ENCODE measurements around the gene TIMM13.

The TIMM13 gene

GRCh38 chr19:2391118-2391725, 36.2 kb downstream of the TIMM13 start:
- Histone ChIP-seq H3K4me3 (ENCODE audit: low read length) (peak overlapping the region; percentile 39), H3F3A (ENCODE audit: control insufficient read depth, insufficient read depth) (peaks cover 7% of the 10 kb centered on the region; the same call in 1 of the 2 replicates), H3K27ac (ENCODE audit: low read depth, low read length) (no peak overlapping the region), H3K9me2 (replicated peaks; ENCODE audit: control insufficient read depth, low read length) (no peaks in the 10 kb centered on the region), H3K27me3 (ENCODE audit: control insufficient read depth, low read length) (peaks cover 12% of the 10 kb centered on the region), H4K20me1 (ENCODE audit: control insufficient read depth, insufficient read depth, low read depth, low read length) (no peaks in the 10 kb centered on the region), H3K79me2 (ENCODE audit: control insufficient read depth, low read length) (no peaks in the 10 kb centered on the region), H3K4me1 (ENCODE audit: control insufficient read depth, low read length) (peaks cover 31% of the 10 kb centered on the region), H3K4me2 (ENCODE audit: low read length) (peak overlapping the region; percentile 61), H3K36me3 (ENCODE audit: control insufficient read depth, low read length) (no peaks in the 10 kb centered on the region), H3K9me3 (ENCODE audit: control insufficient read depth, insufficient read depth, low read length) (peaks cover 7% of the 10 kb centered on the region; the same call in 1 of the 2 replicates)
- TF ChIP-seq EZH2phosphoT487 (IDR thresholded peaks at IDR 0.05; ENCODE audit: borderline replicate concordance, low read length): no peak
- peak; percentile 77 for TF ChIP-seq CTCF (IDR thresholded peaks at IDR 0.05; ENCODE audit: low read depth, low read length, poor library complexity, severe bottlenecking)

GRCh38 chr19:2389594-2389993, 37.8 kb downstream of the TIMM13 start:
- TF ChIP-seq CTCF (IDR thresholded peaks at IDR 0.05; ENCODE audit: low read depth, low read length, poor library complexity, severe bottlenecking) (no peak), EZH2phosphoT487 (IDR thresholded peaks at IDR 0.05; ENCODE audit: borderline replicate concordance, low read length) (no peak)
- Histone ChIP-seq H3K27ac (ENCODE audit: low read depth, low read length) (no peak overlapping the region), H3K4me1 (ENCODE audit: control insufficient read depth, low read length) (peaks cover 24% of the 10 kb centered on the region), H3K4me2 (ENCODE audit: low read length) (no peak overlapping the region), H3F3A (ENCODE audit: control insufficient read depth, insufficient read depth) (peaks cover 7% of the 10 kb centered on the region; the same call in 1 of the 2 replicates), H3K9me3 (ENCODE audit: control insufficient read depth, insufficient read depth, low read length) (peaks cover 7% of the 10 kb centered on the region; the same call in 1 of the 2 replicates), H3K79me2 (ENCODE audit: control insufficient read depth, low read length) (no peaks in the 10 kb centered on the region), H3K4me3 (ENCODE audit: low read length) (no peak overlapping the region), H3K9me2 (replicated peaks; ENCODE audit: control insufficient read depth, low read length) (no peaks in the 10 kb centered on the region), H3K36me3 (ENCODE audit: control insufficient read depth, low read length) (no peaks in the 10 kb centered on the region), H3K27me3 (ENCODE audit: control insufficient read depth, low read length) (peaks cover 12% of the 10 kb centered on the region), H4K20me1 (ENCODE audit: control insufficient read depth, insufficient read depth, low read depth, low read length) (no peaks in the 10 kb centered on the region)

GRCh38 chr19:2387367-2388288, 39.8 kb downstream of the TIMM13 start:
- Histone ChIP-seq H3K27ac (ENCODE audit: low read depth, low read length) (no peak overlapping the region), H3K9me2 (replicated peaks; ENCODE audit: control insufficient read depth, low read length) (no peaks in the 10 kb centered on the region), H3K4me2 (ENCODE audit: low read length) (no peak overlapping the region), H4K20me1 (ENCODE audit: control insufficient read depth, insufficient read depth, low read depth, low read length) (no peaks in the 10 kb centered on the region), H3K4me1 (ENCODE audit: control insufficient read depth, low read length) (peaks cover 16% of the 10 kb centered on the region), H3K27me3 (ENCODE audit: control insufficient read depth, low read length) (peaks cover 18% of the 10 kb centered on the region), H3K36me3 (ENCODE audit: control insufficient read depth, low read length) (no peaks in the 10 kb centered on the region), H3K9me3 (ENCODE audit: control insufficient read depth, insufficient read depth, low read length) (no peaks in the 10 kb centered on the region), H3K4me3 (ENCODE audit: low read length) (no peak overlapping the region), H3F3A (ENCODE audit: control insufficient read depth, insufficient read depth) (0 out of 2 replicates have a peak, but pooled peaks cover 3% of the 10 kb centered on the region), H3K79me2 (ENCODE audit: control insufficient read depth, low read length) (no peaks in the 10 kb centered on the region)
- TF ChIP-seq EZH2phosphoT487 (IDR thresholded peaks at IDR 0.05; ENCODE audit: borderline replicate concordance, low read length): no peak
- TF ChIP-seq CTCF (IDR thresholded peaks at IDR 0.05; ENCODE audit: low read depth, low read length, poor library complexity, severe bottlenecking): no peak

Measured in DOHH2 (cell line).